ENCODE results near the gene CHI3L2. TPM values are rescaled to one million over a fixed set of nuclear protein-coding genes. Genes with fewer than 3 reads are reported as not detected.
A peak's percentile ranks its signal among the peaks of the same experiment; 100 is the strongest.

CHI3L2 gene
- total and polyA plus RNA-seq, 10 of the 15 experiments (the other 5 are each of a cell fraction or from before 2014, with no cell fraction given): 37.1 to 508 (median 98.3) TPM

DNA sequence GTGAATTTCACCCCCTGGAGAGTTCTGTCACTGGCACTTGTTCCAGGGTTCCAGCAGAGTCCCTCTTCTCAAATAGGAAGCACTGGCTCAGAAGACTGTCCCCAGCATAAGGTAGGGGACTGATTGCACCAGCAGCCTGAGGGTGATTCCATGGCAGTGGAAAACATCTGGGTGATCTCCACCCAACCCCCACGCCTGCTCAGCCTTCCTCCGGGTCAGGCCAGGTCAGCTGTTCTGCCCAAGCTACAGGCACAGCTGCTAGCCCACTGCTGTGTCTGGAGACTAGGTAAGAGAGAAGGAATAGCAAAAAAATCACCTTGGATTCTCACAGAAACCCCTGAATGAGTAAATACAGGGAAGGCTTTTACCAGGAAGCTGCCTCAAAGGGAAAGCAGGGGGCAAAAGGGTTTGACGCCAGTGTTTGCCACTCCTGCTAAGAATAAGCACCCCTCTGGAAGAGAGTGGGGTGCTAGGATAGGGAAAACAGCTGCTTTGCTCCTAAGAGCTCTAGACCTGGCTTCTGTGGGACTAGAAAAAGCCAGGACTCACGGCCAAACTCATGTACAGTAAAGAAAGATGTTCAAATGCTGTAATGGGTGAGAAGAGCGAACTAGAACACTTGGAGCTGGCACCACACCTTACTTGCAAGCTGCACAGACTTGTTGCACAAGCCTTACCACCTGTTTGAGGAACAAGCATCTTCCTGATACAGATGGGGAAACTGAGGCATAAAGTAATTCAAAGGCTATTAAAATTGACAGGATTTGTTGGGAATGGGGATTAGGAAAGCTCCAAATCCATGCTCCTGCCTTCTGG, 26.0 kb upstream of the CHI3L2 start:
- H3K4me1 ChIP-seq (ENCODE audit: control insufficient read depth, insufficient read depth, low read length): peaks cover 39% of the 10 kb centered on the region
- SMC1A ChIA-PET (ENCODE audit: uncharacterized antibody, unreplicated experiment): interaction anchor here (0.9 to 8.7 kb wide), 14 partner anchors 8 to 171 kb away, joined by 3 to 284 read pairs (median 4); no protein-coding TSS in a partner anchor
- H3K27me3 ChIP-seq (replicated peaks in 1 of 2; ENCODE audit: control insufficient read depth in 2 of 2, insufficient read depth in 2 of 2, low read length in 1 of 2): no peaks in the 10 kb centered on the region
- peaks cover 82% of the 10 kb centered on the region for H3K79me2 ChIP-seq (ENCODE audit: control insufficient read depth, insufficient read depth, low read length)
- H3K9me3 ChIP-seq (replicated peaks; ENCODE audit: control insufficient read depth, insufficient read depth, low read length): no peaks in the 10 kb centered on the region
- ATAC-seq (no peak), DNase-seq (ENCODE audit: low read depth, low spot score) (no peak), FAIRE-seq (no peak)
- no peak overlapping the region for H2AFZ ChIP-seq (ENCODE audit: control insufficient read depth, low read depth, low read length)
- WGBS (ENCODE audit: insufficient coverage, insufficient replicate concordance, low lambda C conversion rate, missing lambda C conversion rate): 45% methylated on average over 5 of the region's 5 CpGs
- intact Hi-C loops (cut with micrococcal nuclease; ENCODE audit: unreplicated experiment) (loop anchor here (5.0 kb wide), 3 partner anchors 329 to 416 kb away; partner anchors contain the start of genes CD53 and RAP1A), in situ Hi-C loops (cut with MboI) (no loop called here)
- H3K9ac ChIP-seq (ENCODE audit: control insufficient read depth, insufficient read depth, low read length): peak overlapping the region; percentile 93
- BruUV-seq (replicated peaks): no TSS peak
- no peaks in the 10 kb centered on the region for H4K20me1 ChIP-seq (ENCODE audit: control insufficient read depth, insufficient read depth)
- CTCF ChIA-PET: interaction anchor here (0.9 to 14.9 kb wide), 7 partner anchors 9 to 198 kb away, joined by 3 to 239 read pairs (median 7); no protein-coding TSS in a partner anchor
- RAD21 ChIA-PET (ENCODE audit: unreplicated experiment): interaction anchor here (0.8 to 15.0 kb wide), 12 partner anchors 9 to 199 kb away, joined by 3 to 542 read pairs (median 6); partner anchors contain the start of genes CEPT1 and DRAM2
- POLR2A ChIA-PET: interaction anchor here (0.8 to 12.8 kb wide), 6 partner anchors 8 to 62 kb away, joined by 3 to 371 read pairs (median 4); partner anchors contain the start of gene DRAM2
- H3K27ac ChIP-seq (ENCODE audit: control insufficient read depth, insufficient read depth): peak overlapping the region; percentile 92
- peak overlapping the region; percentile 73 for H3K4me3 ChIP-seq
- H3K36me3 ChIP-seq (ENCODE audit: control insufficient read depth in 2 of 2, insufficient read depth in 2 of 2, low read length in 1 of 2): peaks cover 5% of the 10 kb centered on the region in 2 experiments; a peak in 3 of 4 replicates
- H3K4me2 ChIP-seq (ENCODE audit: control insufficient read depth, insufficient read depth): peak overlapping the region; percentile 99
- TF ChIP-seq, protein P1, sequence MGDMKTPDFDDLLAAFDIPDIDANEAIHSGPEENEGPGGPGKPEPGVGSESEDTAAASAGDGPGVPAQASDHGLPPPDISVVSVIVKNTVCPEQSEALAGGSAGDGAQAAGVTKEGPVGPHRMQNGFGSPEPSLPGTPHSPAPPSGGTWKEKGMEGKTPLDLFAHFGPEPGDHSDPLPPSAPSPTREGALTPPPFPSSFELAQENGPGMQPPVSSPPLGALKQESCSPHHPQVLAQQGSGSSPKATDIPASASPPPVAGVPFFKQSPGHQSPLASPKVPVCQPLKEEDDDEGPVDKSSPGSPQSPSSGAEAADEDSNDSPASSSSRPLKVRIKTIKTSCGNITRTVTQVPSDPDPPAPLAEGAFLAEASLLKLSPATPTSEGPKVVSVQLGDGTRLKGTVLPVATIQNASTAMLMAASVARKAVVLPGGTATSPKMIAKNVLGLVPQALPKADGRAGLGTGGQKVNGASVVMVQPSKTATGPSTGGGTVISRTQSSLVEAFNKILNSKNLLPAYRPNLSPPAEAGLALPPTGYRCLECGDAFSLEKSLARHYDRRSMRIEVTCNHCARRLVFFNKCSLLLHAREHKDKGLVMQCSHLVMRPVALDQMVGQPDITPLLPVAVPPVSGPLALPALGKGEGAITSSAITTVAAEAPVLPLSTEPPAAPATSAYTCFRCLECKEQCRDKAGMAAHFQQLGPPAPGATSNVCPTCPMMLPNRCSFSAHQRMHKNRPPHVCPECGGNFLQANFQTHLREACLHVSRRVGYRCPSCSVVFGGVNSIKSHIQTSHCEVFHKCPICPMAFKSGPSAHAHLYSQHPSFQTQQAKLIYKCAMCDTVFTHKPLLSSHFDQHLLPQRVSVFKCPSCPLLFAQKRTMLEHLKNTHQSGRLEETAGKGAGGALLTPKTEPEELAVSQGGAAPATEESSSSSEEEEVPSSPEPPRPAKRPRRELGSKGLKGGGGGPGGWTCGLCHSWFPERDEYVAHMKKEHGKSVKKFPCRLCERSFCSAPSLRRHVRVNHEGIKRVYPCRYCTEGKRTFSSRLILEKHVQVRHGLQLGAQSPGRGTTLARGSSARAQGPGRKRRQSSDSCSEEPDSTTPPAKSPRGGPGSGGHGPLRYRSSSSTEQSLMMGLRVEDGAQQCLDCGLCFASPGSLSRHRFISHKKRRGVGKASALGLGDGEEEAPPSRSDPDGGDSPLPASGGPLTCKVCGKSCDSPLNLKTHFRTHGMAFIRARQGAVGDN (IDR thresholded peaks at IDR 0.05): peak; percentile 29; the same call in 1 of the 2 replicates
- TF ChIP-seq NR2C1 (IDR thresholded peaks at IDR 0.05) (no peak), SMAD1 (IDR thresholded peaks at IDR 0.05; ENCODE audit: low read depth, partially characterized antibody) (no peak), POLR2AphosphoS5 (IDR thresholded peaks at IDR 0.05; ENCODE audit: low read length) (peak; percentile 82), WRNIP1 (IDR thresholded peaks at IDR 0.05; ENCODE audit: borderline replicate concordance, low read depth, low read length) (0 out of 2 replicates have a peak, but pooled peaks have one; percentile 80), RCOR1 (conservative IDR thresholded peaks at IDR 0.05; ENCODE audit: low read depth, low read length) (no peak), NR2F1 (conservative IDR thresholded peaks at IDR 0.05) (peak; percentile 68), DPF2 (IDR thresholded peaks at IDR 0.05) (no peak; the same call in 1 of the 2 replicates), CBX3 (IDR thresholded peaks at IDR 0.05; ENCODE audit: borderline replicate concordance, low read depth) (no peak), NFXL1 (IDR thresholded peaks at IDR 0.05; ENCODE audit: borderline replicate concordance) (no peak)
- TF ChIP-seq, protein P2, sequence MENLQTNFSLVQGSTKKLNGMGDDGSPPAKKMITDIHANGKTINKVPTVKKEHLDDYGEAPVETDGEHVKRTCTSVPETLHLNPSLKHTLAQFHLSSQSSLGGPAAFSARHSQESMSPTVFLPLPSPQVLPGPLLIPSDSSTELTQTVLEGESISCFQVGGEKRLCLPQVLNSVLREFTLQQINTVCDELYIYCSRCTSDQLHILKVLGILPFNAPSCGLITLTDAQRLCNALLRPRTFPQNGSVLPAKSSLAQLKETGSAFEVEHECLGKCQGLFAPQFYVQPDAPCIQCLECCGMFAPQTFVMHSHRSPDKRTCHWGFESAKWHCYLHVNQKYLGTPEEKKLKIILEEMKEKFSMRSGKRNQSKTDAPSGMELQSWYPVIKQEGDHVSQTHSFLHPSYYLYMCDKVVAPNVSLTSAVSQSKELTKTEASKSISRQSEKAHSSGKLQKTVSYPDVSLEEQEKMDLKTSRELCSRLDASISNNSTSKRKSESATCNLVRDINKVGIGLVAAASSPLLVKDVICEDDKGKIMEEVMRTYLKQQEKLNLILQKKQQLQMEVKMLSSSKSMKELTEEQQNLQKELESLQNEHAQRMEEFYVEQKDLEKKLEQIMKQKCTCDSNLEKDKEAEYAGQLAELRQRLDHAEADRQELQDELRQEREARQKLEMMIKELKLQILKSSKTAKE (IDR thresholded peaks at IDR 0.05; ENCODE audit: low read depth, poor library complexity, severe bottlenecking): no peak
- TF ChIP-seq, protein P3, sequence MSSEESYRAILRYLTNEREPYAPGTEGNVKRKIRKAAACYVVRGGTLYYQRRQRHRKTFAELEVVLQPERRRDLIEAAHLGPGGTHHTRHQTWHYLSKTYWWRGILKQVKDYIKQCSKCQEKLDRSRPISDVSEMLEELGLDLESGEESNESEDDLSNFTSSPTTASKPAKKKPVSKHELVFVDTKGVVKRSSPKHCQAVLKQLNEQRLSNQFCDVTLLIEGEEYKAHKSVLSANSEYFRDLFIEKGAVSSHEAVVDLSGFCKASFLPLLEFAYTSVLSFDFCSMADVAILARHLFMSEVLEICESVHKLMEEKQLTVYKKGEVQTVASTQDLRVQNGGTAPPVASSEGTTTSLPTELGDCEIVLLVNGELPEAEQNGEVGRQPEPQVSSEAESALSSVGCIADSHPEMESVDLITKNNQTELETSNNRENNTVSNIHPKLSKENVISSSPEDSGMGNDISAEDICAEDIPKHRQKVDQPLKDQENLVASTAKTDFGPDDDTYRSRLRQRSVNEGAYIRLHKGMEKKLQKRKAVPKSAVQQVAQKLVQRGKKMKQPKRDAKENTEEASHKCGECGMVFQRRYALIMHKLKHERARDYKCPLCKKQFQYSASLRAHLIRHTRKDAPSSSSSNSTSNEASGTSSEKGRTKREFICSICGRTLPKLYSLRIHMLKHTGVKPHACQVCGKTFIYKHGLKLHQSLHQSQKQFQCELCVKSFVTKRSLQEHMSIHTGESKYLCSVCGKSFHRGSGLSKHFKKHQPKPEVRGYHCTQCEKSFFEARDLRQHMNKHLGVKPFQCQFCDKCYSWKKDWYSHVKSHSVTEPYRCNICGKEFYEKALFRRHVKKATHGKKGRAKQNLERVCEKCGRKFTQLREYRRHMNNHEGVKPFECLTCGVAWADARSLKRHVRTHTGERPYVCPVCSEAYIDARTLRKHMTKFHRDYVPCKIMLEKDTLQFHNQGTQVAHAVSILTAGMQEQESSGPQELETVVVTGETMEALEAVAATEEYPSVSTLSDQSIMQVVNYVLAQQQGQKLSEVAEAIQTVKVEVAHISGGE (CRISPR knock-in tag; IDR thresholded peaks at IDR 0.05): peak; percentile 32; the same call in 1 of the 2 replicates

All from GM12878 (cell line).